Ovary (tissue), 9 donors: ENCODE measurements around the gene FUOM. TPM values are rescaled to one million over a fixed set of nuclear protein-coding genes. Genes with fewer than 3 reads are reported as not detected.
A peak's percentile ranks its signal among the peaks of the same experiment; 100 is the strongest.

Source experiments
- DNase-seq, 5 donors: peaks; one replicate each; pipeline ENCODE4 v3.0.0-alpha.2; 2019 to 2020
- H3K27ac ChIP-seq, 2 donors: fragments of 200-600 bp; one replicate each; pipeline versions ENCODE4 v1.5.1 to v1.8.0; 2019 to 2022
- H3K27me3 ChIP-seq: fragments of 200-600 bp; one replicate; pipeline ENCODE4 v1.8.0; 2022
- H3K36me3 ChIP-seq: fragments of 200-600 bp; sonication (generic); one replicate; pipeline ENCODE4 v1.5.1; 2019
- H3K4me1 ChIP-seq: one replicate; pipeline ENCODE4 v1.8.1; 2013; ENCODE audit warnings: mild to moderate bottlenecking, moderate library complexity; ENCODE audit not compliant: insufficient read depth
- H3K4me3 ChIP-seq: fragments of 200-600 bp; sonication (generic); one replicate; pipeline ENCODE4 v1.5.1; 2017
- H3K9me3 ChIP-seq, 2 donors: fragments of 200-600 bp in 1 of 2; sonication (generic) in 1 of 2; one replicate each; pipeline versions ENCODE4 v1.5.1 to v1.8.1; 2013 to 2019; ENCODE audit warnings: mild to moderate bottlenecking in 1 of 2, moderate library complexity in 1 of 2
- EP300 ChIP-seq: sonication (generic); formaldehyde crosslinking; IDR thresholded peaks from one replicate; pipeline ENCODE4 v1.6.1; 2017; ENCODE audit warnings: antibody characterized with exemption
- POLR2A ChIP-seq: fragments of 450-650 bp; IDR thresholded peaks from one replicate; pipeline ENCODE4 v1.6.1; 2017; ENCODE audit warnings: antibody characterized with exemption, mild to moderate bottlenecking, moderate library complexity
- WGBS, 3 donors: extraction: QIAGEN DNeasy Blood & Tissue Kit in 1 of 3; methylation state at CpG; one replicate each; pipeline versions ENCODE4 v1.1.5 to v1.1.7; 2013 to 2017; 5-methylcytosine and 5-hydroxymethylcytosine counted together
- intact Hi-C, 4 donors: fragments of 100-400 bp; cut with DNase I; formaldehyde crosslinking; loops; one replicate each; pipeline versions ENCODE4 v1.11.0 to v1.15.1; 2022 to 2023
- polyA plus RNA-seq, 2 donors: library from polyadenylated mRNA; stranded (reverse); fragments of 200-250 nt in 1 of 2; fragments of 350-450 nt in 1 of 2; fragmentation: Illumina TruSeq in 1 of 2; extraction: RNeasy Lipid Tissue Mini Kit (QIAGEN cat#74804) in 1 of 2; gene quantifications; one replicate each; pipeline ENCODE4 v1.2.3, GENCODE V29; 2013 to 2014
- total RNA-seq, 7 donors: library from RNA; depleted of rRNA in 2 of 7; stranded (reverse); fragments of >200 nt in 2 of 7; fragmentation: NEBNext Ultra II Directional in 3 of 7; extraction: Animal tissue kit (Norgen Biotek cat#: 25700) in 3 of 7; gene quantifications; one replicate each; pipeline versions ENCODE4 v1.1.0 to v1.2.4, GENCODE V29; 2016 to 2023
- TF ChIP-seq, protein P1 (sequence below), 3 donors: fragments of 450-650 bp in 2 of 3; fragments of 200-600 bp in 1 of 3; IDR thresholded peaks; one replicate each; pipeline versions ENCODE4 v1.5.1 to v1.8.0; 2016 to 2022; ENCODE audit warnings: antibody characterized with exemption in 3 of 3, mild to moderate bottlenecking in 1 of 3
- donor health status: DM: no; HTN: no; CAD: no; lungs with moderate emphysema.
- donor health status: DM: no; HTN: no; CAD: no.
- donor health status: Bipolar disorder and iron deficiency.
- donor health status: DM: yes; HTN: yes; CAD: no.
- donor health status: DM: no; HTN: no; CAD: no.
- donor health status: DM: yes; HTN: yes; CAD: no.

Gene FUOM
- total and polyA plus RNA-seq, 9 donors, result 1.2 to 26.3 (median 14.8) TPM

- Histone ChIP-seq H3K4me1 (peaks cover 7% of the 10 kb centered on the region), H3K36me3 (no peaks in the 10 kb centered on the region), H3K9me3 (no peaks in the 10 kb centered on the region), H3K4me3 (no peak overlapping the region), H3K27ac (no peak overlapping the region), H3K27me3 (peaks cover 26% of the 10 kb centered on the region)
- intact Hi-C loops, result no loop called here
- DNase-seq, result no peak
- no peak for TF ChIP-seq EP300
- TF ChIP-seq, protein P1, sequence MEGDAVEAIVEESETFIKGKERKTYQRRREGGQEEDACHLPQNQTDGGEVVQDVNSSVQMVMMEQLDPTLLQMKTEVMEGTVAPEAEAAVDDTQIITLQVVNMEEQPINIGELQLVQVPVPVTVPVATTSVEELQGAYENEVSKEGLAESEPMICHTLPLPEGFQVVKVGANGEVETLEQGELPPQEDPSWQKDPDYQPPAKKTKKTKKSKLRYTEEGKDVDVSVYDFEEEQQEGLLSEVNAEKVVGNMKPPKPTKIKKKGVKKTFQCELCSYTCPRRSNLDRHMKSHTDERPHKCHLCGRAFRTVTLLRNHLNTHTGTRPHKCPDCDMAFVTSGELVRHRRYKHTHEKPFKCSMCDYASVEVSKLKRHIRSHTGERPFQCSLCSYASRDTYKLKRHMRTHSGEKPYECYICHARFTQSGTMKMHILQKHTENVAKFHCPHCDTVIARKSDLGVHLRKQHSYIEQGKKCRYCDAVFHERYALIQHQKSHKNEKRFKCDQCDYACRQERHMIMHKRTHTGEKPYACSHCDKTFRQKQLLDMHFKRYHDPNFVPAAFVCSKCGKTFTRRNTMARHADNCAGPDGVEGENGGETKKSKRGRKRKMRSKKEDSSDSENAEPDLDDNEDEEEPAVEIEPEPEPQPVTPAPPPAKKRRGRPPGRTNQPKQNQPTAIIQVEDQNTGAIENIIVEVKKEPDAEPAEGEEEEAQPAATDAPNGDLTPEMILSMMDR (IDR thresholded peaks at IDR 0.05), result no peak
- no peak for TF ChIP-seq POLR2A
- WGBS, 3 donors, result 24 to 35% (median 25%) methylated on average over 24 to 28 of the region's 28 CpGs
Observed at GRCh38 chr10:133326745-133327650, 30.8 kb downstream of the FUOM start.

GRCh38 chr10:133326223-133326551 lies 31.6 kb downstream of the FUOM start:
- Histone ChIP-seq H3K4me3 (no peak overlapping the region), H3K36me3 (no peaks in the 10 kb centered on the region), H3K27me3 (peaks cover 26% of the 10 kb centered on the region), H3K27ac (no peak overlapping the region), H3K9me3 (no peaks in the 10 kb centered on the region), H3K4me1 (peaks cover 7% of the 10 kb centered on the region)
- no peak for TF ChIP-seq EP300
- no peak for TF ChIP-seq POLR2A
- TF ChIP-seq, protein P1 (IDR thresholded peaks at IDR 0.05), result no peak
- 21 to 32% (median 28%) methylated on average over 9 of the region's 9 CpGs for WGBS, 3 donors
- intact Hi-C loops, result no loop called here
- DNase-seq, result no peak

GRCh38 chr10:133325440-133326222 lies 32.2 kb downstream of the FUOM start:
- Histone ChIP-seq H3K4me3 (peak overlapping the region; percentile 24), H3K27me3 (peaks cover 26% of the 10 kb centered on the region), H3K9me3 (no peaks in the 10 kb centered on the region), H3K4me1 (peaks cover 7% of the 10 kb centered on the region), H3K27ac (no peak overlapping the region), H3K36me3 (no peaks in the 10 kb centered on the region)
- TF ChIP-seq, protein P1 (IDR thresholded peaks at IDR 0.05), result no peak
- no peak for TF ChIP-seq EP300
- no peak for TF ChIP-seq POLR2A
- WGBS, 3 donors, result 0 to 1% (median 1%) methylated on average over 67 to 91 of the region's 91 CpGs
- intact Hi-C loops, result no loop called here
- no peak for DNase-seq

GRCh38 chr10:133324857-133325260 lies 33.0 kb downstream of the FUOM start:
- intact Hi-C loops, result no loop called here
- DNase-seq, result no peak
- 7 to 15% (median 9%) methylated on average over 16 to 20 of the region's 20 CpGs for WGBS, 3 donors
- Histone ChIP-seq H3K27ac (no peak overlapping the region), H3K4me1 (peaks cover 7% of the 10 kb centered on the region), H3K36me3 (no peaks in the 10 kb centered on the region), H3K4me3 (no peak overlapping the region), H3K27me3 (peaks cover 26% of the 10 kb centered on the region), H3K9me3 (no peaks in the 10 kb centered on the region)
- TF ChIP-seq POLR2A, result no peak
- TF ChIP-seq EP300, result no peak
